GM19043 (cell line): ENCODE measurements around the gene ABHD12.

Experiments used
- ATAC-seq: cut with Tn5 transposase; IDR thresholded peaks from one replicate; pipeline ENCODE4 v1.9.1; 2021; ENCODE audit warnings: low read depth; ENCODE audit not compliant: unreplicated experiment

The ABHD12 gene

DNA sequence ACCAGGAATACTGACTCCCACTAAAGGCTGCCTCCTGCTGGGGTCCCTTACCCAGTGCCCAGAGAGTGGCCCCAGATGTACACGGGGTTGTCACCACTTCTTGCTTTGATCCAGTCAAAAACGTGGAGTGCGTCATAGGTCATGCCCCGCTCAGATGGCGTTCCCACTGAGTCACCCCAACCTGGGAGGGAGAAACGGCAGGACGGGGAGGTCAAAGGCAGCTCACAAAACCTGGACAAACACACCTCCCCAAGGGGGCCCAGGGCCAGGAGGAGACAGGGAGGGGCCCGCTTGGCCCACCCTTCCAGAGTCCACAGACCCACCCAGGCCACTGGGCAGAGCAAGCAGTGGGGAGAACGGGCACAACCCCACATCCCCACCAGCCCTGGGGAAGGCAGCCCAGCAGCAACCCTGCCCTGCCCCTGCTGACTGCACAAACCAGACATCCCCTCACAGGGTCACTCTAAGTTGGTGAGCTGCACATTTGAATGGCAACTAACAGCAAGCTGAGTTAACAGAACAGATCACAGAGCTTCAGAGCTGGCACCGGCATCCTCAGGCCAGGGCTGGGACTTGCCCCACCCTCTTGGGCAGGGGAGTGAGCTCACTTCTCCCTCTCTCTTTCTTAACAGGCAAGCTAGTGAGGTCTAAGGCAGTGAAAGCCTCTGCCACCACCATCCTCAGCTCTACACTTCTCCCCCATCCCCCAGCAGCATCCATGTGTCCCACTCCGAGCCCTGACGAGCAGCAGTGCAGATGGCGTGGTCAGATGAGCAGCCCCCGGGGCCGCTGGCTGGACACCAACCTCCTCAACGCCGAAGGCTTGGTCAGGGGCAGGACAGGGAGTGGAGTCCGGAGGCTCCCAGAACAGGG, 81.0 kb downstream of the ABHD12 start:
- ATAC-seq = no peak

DNA sequence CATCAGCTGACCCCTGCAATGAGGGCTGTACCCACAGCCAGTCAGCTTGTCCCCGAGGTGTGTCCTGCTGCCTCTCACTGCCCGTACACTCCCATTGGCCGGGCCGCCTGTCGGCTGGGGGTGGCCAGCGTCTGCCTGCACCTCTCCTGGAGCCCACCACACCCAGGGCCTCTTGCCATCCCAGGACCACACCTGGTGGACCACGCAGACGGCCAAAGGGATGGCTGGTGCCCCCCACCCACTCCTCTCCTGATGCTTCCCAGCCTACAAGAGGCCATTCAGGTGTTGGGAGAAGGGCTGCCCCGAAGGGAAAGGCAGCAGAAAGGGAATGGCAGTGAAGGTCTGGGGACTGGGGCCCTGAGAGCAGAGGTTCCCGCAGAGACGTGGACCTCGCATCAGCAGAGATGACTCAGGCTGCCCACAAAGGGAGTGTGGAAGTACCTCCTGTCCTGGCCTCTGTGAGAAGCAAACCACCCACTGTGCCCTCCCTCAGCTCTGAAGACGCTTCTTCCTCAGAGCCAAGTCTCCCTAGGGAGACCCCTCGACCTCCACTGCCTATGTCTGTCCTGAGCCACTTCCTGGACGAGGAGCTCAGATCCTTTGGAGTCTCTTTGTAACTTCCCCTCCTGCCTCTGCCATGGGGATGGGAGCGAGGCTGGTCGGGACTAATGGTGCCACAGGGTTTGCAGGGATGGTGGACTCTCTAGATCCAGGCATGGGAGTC, 81.8 kb downstream of the ABHD12 start:
- no peak for ATAC-seq

DNA sequence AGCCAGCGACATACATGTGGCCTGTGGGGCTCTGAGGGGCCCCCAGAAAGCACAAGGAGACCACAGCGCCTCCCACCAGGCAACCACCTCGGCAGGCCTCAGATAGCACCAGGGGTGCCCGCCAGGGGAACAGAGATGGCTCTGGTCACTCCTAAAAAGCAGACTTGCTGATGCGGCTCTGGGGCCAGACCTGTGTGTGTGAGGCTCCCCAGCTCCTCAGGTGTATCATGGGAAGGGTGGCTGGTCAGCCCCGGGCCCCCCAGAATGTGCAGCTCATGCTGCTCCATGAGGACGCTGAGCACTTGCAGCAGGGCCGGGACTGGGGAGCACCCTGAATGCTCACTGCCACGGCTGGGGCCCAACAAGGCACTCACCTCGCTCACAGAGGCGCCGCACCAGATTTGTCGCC, 82.5 kb downstream of the ABHD12 start:
- no peak for ATAC-seq

DNA sequence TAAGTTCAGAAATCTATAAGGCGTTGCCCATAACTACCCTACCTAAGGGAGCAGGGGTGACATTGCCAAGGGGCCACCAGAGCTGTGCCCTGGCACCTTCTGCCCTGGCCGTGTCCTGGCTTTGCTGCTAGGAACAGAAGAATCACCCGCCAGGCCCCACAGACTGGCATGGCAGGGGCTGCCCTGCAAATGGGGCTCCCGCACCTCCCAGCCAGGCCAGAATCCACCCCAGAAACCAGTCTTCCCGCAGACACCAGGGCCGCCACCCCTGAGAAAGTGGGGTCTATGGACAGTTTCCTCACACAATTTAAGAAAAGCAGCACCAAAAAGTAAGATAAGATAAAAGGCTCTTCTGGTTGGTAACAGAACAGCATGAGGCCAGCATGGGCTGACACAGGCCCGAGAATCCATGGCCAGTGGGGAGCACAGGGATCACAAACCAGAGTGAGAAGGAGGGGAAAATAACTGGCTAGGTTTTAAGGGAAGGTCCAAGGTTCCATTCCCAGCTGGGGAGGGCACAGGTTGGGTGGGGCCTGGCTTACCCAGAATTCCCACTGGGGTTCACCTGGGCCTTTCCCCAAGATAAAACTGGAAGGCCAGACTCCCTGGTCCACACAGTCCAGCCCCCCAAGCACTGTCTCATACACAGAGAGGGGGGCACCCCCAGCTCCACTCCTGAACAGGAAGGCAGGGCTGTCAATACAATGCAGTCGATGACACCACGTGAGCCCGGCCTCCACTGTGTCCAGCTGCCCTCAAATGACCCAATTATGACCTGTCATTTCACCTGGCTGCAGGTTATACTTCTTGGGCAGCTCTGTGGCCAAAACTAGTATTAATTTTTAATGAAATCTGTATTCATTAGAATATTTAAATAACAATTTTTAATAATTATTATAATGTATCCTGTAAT, 83.4 kb downstream of the ABHD12 start:
- no peak for ATAC-seq

DNA sequence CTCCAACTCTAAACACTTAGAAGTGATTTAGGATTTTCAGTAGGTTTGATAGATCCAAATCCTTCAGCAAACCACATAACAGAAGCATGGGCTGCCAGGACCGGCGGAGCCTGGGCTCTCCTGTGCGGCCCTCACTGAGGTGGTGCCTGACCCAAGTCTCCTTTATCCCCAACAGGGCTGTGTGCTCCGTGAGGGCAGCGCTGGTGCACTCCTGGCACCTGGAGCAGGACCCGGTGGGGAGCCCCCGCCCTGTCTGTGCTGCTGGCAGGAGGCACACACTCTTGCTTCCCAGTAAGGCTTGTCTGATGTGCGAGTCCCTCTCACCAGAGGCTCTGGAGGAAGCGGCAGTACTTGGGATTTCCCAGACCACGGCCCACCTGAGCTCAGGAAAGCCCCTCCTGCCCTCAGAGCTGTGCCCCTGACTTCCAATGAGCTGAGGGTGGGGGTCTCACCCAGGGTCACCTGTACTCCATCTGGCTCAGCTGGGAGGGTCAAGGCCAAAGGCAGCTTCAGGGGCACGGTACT, 86.5 kb downstream of the ABHD12 start:
- no peak for ATAC-seq

DNA sequence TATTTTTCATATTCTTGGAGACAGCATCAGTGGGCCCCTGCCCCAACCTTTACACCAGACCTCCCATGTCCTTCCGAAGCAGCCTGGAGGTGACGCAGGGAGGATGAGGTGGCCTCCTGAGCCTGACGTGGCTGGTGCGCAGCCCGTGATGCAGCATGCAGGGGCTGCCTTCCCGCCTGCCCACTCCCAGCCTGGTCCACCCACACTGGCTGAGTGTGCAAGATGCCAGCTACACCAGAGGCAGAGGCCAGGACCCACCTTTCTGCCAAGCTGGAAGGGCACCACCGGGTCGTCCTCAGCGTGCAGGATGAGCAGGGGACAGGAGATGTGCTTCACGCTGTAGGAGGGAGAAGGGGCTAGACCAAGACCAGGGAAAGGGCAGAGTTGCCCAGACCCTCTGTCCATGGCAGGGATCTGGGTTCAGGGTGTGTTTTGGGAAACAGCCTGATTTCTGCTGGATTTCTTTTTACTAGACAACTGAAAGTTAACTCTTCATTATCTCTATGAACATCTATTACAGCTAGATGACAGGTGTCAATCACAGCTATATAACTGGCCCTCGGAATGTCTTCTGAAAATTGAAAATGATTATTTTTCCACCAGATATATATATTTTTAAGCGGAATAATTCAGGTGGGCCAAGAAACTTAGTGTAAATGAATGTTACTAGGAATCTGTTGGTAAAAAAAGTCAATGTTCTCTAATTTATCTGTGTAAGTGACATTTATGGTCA, 87.2 kb downstream of the ABHD12 start:
- no peak for ATAC-seq

DNA sequence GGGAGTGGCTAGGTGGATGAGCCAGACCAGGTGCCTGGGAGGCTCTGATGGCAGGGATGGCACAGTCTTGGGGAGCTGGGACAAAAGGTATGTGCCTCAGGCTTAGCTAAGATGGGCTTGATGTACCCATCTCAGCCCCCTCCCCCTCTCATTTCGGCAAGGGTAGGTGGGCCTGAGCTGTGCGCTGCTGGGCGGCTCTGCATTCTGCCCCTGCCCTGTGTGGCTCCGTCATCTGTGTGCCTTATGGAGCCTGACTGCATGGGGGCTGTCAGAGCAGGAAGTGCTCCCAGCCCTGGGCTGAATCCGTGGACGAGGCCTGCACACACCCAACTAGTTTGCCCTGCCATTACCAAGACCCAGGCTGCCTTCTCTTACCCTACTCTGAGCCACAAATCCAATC, 88.0 kb downstream of the ABHD12 start:
- no peak for ATAC-seq

DNA sequence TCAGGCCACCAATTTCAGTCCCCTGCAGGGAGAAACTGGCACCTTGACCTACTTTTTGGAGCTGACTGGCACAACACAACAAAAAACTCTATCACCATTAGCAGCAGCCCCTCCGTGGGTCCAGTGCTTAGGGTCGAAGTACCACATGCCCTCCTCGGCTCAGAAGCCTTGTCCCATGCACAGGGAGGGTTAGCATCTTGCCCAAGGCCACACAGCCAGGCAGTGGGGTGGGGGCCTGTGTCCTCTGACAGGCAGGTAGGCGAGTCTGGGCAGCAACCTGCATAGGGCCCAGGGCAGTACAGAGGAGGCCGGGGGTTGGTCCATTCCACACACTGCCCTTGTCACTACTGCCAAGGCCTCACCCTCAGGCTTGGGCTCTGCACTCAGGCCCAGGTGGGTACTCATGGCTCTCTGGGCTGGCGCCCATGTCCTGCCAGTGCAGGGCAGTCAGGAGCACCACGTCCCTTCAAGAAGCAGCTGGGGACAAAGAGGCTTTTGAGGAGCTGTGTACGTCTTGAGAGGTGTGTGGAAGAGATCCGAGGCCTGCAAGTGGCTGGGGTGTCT, 89.2 kb downstream of the ABHD12 start:
- ATAC-seq = no peak

DNA sequence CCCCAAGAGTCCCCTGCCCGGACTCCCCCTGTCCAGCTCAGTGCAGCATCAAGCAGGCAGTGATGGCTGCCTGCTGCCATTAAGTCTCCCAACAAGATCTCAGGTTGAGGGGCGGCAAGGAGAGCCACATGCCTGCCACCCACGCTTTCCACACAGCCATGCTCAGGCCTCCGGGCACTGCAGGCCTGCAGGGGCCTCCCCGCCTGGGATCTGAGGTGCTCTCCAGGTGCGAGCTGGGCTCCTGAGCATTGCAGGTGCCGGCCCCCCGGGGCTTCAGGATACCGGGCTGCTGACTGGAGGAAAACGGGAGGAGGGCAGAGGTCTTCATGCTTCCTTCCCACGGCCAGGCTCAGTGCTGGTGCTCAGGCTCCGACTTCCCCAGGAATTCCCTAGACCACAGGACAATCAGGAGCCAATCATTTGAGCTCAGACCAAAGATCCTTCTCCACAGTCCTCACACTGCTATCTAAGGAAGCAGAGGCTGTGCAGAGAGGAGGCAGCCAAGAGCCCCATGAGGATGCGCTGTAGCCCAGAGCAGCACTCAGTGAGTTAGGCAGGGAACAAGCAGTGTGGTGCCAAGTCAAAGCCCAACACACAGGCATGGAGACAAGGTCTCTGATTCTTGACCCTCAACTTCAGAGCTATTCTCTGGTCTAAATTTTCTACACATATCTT, 90.0 kb downstream of the ABHD12 start:
- ATAC-seq = no peak

DNA sequence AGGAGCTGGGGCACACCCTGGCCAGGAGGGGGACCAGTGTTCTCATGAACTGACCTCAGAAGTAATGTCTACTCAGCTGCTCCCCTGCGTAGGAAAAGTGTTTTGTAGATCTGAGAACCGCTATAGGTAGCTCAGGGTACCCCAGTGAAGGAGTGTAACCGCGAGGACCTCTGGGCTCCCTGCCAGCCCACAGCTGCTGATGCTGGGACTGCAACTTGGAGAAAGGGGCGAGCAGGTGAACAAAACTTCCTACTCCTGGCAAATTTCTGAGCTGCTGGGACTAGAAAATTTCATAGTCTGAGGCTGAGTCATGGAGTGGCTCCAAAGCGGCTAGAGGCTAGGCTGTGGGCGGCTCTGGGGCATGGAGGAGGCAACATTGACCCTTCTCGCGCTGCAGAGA, 90.8 kb downstream of the ABHD12 start:
- no peak for ATAC-seq

DNA sequence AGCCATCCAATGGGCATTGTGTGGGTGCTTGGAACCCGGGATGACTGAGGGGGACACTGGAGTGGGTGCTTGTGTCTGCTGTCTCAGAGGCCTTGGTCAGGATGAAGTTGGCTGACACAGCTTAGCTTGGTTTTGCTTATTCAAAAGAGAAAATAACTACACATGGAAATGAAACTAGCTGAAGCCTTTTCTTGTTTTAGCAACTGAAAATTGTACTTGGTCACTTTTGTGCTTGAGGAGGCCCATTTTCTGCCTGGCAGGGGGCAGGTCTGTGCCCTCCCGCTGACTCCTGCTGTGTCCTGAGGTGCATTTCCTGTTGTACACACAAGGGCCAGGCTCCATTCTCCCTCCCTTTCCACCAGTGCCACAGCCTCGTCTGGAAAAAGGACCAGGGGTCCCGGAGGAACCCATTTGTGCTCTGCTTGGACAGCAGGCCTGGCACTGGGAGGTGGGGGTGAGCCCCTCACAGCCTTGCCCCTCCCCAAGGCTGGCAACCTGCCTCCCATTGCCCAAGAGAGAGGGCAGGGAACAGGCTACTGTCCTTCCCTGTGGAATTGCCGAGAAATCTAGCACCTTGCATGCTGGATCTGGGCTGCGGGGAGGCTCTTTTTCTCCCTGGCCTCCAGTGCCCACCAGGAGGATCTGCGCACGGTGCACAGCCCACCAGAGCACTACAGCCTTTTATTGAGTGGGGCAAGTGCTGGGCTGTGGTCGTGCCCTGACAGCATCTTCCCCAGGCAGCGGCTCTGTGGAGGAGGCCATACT, 93.3 kb downstream of the ABHD12 start:
- ATAC-seq = peak; percentile 50

DNA sequence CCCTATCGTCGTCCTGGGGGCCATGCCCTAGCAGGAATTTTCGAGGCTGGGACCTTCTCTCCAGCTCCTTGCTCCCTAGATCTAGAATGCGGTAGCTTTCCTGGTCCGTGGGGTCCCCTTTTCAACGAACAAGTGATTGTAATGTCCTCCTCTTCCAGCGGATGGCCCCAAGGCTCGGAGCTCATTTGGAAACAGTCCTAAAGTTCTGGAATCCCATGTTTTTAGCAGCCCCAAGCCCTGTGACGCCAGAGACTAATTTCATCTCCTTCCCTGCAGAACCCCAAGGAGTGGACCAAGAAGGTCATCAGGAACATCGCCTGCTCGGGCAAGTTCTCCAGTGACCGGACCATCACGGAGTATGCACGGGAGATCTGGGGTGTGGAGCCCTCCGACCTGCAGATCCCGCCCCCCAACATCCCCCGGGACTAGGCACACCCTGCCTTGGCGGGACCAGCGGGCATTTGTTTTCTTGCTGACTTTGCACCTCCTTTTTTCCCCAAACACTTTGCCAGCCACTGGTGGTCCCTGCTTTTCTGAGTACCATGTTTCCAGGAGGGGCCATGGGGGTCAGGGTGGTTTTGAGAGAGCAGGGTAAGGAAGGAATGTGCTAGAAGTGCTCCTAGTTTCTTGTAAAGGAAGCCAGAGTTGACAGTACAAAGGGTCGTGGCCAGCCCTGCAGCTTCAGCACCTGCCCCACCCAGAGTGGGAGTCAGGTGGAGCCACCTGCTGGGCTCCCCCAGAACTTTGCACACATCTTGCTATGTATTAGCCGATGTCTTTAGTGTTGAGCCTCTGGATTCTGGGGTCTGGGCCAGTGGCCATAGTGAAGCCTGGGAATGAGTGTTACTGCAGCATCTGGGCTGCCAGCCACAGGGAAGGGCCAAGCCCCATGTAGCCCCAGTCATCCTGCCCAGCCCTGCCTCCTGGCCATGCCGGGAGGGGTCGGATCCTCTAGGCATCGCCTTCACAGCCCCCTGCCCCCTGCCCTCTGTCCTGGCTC, 94.2 kb downstream of the ABHD12 start:
- ATAC-seq = peak; percentile 26

DNA sequence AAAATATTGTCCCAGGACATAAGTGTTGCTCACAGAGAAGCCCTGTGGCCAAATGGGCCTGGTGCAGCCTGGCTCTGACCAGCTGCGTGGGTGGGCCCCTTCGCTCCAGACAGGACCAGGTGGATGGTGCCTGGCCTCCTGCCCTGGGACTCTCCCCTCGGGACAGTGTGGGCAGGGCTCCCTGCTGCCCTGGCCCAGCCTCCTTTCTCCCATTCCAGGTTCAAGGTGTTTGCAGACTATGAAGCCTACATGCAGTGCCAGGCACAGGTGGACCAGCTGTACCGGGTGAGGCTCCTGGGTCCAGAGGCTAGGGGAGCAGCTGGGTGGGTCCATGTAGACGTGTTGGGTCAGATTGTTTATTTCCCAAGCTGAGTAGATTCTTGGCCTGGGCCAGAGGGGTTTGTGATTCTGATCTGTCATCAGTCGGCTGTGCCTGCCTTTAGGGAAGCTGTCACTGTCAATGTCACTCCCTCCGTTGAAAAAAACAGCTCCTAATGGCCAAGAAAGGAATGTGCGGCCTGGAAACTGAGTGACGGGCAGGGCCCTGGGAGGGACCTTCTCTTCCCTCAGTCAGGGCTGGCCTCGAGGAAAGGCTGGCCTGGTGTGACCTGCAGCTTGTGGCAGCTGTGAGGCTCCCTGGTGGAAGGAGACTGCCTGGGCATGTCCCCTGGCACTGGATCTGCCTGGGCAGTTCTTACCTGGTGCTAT, 95.1 kb downstream of the ABHD12 start:
- no peak for ATAC-seq

DNA sequence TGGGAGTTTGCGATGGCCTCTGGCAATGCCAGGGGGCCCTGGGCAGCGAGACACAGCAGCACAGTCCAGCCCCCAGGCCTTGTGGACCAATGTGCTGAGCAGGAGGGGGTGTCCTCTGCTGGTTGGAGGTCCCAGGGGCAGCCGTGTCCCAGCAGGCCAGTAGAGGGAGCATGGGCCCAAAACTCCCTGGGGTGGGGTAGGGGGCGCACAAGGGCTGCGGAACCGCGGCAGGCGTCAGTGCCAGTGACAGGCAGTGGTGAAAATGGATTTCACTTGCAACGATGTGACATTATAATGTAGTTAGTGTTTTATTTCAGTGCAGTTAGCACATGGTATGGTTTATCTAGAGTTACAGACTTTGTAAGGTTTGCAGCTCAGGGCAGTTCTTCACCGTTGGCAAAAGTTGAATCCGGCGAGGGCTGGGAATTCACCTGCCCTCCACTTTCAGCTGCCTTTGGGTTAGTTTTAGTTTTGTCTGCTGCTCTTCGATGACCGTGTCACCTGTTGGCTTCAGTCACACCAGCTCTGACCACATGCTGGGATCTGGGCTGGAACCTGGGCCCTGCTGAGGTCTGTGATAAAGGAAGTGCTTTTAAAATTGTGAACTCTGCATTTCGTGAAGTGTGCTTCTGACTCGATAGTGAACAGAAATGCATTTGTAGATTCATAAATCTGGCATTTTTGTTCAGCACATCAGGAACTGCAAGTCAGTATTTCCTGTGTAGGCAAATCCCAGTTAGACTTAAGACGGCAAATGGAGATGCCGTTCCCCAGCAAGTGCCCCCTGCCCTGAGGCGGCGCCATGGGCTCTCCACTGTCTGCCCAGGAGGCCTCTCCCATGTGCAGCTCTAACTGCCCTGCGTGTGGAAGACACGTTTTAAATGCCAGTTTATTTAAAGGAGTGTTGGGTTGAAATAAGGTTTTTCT, 95.9 kb downstream of the ABHD12 start:
- ATAC-seq = peak; percentile 28

DNA sequence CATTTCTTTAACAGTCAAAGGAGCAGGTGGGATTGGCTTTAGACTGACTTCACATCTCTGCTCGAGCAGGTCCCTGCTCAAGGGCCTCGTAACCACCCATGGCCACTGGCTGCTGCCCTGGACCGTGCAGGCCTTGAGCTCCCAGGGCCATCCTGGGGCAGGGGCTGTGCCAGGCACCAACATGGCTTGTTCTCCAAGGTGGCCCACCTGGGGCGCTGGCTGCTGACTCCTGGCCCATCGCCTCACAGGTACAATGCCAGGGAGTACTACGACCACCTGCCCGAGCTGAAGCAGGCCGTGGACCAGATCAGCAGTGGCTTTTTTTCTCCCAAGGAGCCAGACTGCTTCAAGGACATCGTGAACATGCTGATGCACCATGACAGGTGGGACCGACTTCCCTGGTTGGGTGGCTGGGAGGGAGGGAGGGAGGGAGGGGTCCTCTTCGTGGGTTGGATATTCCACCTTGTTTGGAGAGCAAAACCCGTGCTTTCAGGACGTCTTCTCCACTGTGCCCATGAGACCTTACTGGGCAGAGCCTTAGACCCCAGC, 96.7 kb downstream of the ABHD12 start:
- no peak for ATAC-seq
